Mucosa of descending colon (tissue), 3 donors: ENCODE data around the gene PSMD8. TPM values are rescaled to one million over a fixed set of nuclear protein-coding genes. Genes with fewer than 3 reads are reported as not detected.
A peak's percentile ranks its signal among the peaks of the same experiment; 100 is the strongest.

Experiments
- ATAC-seq: fragments of 200-7000 bp; cut with Tn5 transposase; one replicate; pipeline ENCODE4 v1.9.1; 2020; ENCODE audit warnings: mild to moderate bottlenecking, moderate library complexity
- DNase-seq, 3 donors: peaks; one replicate each; pipeline ENCODE4 v3.0.0-alpha.2; 2020
- H3K36me3 ChIP-seq: fragments of 200-600 bp; one replicate; pipeline ENCODE4 v1.8.0; 2021; ENCODE audit warnings: low read depth, mild to moderate bottlenecking
- H3K4me1 ChIP-seq: fragments of 200-600 bp; one replicate; pipeline ENCODE4 v1.8.0; 2021; ENCODE audit warnings: low read depth, mild to moderate bottlenecking
- H3K4me3 ChIP-seq: fragments of 200-600 bp; one replicate; pipeline ENCODE4 v1.8.0; 2021; ENCODE audit warnings: mild to moderate bottlenecking
- H3K9me3 ChIP-seq: fragments of 200-600 bp; one replicate; pipeline ENCODE4 v1.8.0; 2021; ENCODE audit warnings: mild to moderate bottlenecking
- intact Hi-C, 2 donors: fragments of 100-400 bp; cut with DNase I in 1 of 2; cut with micrococcal nuclease in 1 of 2; formaldehyde crosslinking; loops; one replicate each; pipeline versions ENCODE4 v1.11.0 to v1.11.1; 2022; cut with DNase I, micrococcal nuclease
- total RNA-seq, 3 donors: library from RNA; stranded (reverse); fragmentation: NEBNext Ultra II Directional in 2 of 3; extraction: Animal tissue kit (Norgen Biotek cat#: 25700) in 2 of 3; gene quantifications; one replicate each; pipeline versions ENCODE4 v1.2.1 to v1.2.4, GENCODE V29; 2021 to 2023
- TF ChIP-seq, protein P1 (sequence below): fragments of 200-600 bp; IDR thresholded peaks from one replicate; pipeline ENCODE4 v1.8.0; 2022; ENCODE audit warnings: antibody characterized with exemption, mild to moderate bottlenecking
- donor health status: DM: no; HTN: no; CAD: no; lungs with moderate emphysema.
- donor health status: DM: no; HTN: no; CAD: no.
- donor health status: DM: no; HTN: yes; CAD: no.

The PSMD8 gene
- total RNA-seq, 3 donors from 2014 or later = 121 to 144 (median 141) TPM

DNA sequence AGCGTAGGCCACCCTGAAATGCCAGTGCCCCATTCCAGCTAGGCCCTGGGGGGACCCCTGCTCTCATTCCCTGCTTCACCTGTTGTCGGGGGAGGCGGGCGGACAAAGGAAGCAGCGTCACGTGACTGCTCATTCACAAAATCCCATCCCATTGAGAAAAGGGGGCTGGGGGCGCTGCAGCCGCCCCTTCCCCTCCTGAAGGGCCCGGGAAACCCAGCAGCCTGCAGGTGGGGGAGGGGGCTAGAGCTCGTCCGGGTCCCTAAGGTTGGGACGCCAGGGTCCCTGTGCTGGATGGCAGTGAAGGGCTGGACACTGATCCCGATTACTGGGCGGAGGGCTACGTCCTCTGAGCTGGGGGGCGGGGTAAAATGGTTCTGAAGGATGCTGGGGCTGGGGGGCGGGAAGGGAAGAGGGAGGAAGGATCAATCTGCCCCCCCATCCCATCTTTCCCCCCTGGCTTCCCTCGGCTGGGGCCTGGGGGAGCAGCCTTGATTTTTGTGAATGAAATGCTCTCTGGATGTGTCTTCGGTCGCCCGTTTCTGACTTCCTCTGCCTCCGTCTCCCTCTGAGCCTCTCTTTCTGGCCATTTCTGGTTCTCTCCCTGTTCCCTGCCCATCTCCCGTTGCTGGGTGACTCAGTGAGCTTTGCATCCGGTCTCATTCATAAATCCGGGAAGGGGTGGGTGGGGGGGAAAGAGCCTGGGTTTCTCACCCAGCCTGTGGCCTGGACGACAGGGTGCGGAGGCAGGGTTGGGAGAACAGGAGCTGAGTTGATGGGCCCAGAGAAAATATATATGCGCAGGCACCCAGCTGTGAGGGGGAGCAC is 14.9 kb downstream of the PSMD8 start:
- Histone ChIP-seq H3K36me3 (no peaks in the 10 kb centered on the region), H3K4me1 (peaks cover 28% of the 10 kb centered on the region), H3K4me3 (no peak overlapping the region), H3K9me3 (no peaks in the 10 kb centered on the region)
- no peak for ATAC-seq
- intact Hi-C loops = no loop called here
- TF ChIP-seq, protein P1, sequence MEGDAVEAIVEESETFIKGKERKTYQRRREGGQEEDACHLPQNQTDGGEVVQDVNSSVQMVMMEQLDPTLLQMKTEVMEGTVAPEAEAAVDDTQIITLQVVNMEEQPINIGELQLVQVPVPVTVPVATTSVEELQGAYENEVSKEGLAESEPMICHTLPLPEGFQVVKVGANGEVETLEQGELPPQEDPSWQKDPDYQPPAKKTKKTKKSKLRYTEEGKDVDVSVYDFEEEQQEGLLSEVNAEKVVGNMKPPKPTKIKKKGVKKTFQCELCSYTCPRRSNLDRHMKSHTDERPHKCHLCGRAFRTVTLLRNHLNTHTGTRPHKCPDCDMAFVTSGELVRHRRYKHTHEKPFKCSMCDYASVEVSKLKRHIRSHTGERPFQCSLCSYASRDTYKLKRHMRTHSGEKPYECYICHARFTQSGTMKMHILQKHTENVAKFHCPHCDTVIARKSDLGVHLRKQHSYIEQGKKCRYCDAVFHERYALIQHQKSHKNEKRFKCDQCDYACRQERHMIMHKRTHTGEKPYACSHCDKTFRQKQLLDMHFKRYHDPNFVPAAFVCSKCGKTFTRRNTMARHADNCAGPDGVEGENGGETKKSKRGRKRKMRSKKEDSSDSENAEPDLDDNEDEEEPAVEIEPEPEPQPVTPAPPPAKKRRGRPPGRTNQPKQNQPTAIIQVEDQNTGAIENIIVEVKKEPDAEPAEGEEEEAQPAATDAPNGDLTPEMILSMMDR = no peak
- peak in 1 of 3 donors; percentile 12 for DNase-seq

DNA sequence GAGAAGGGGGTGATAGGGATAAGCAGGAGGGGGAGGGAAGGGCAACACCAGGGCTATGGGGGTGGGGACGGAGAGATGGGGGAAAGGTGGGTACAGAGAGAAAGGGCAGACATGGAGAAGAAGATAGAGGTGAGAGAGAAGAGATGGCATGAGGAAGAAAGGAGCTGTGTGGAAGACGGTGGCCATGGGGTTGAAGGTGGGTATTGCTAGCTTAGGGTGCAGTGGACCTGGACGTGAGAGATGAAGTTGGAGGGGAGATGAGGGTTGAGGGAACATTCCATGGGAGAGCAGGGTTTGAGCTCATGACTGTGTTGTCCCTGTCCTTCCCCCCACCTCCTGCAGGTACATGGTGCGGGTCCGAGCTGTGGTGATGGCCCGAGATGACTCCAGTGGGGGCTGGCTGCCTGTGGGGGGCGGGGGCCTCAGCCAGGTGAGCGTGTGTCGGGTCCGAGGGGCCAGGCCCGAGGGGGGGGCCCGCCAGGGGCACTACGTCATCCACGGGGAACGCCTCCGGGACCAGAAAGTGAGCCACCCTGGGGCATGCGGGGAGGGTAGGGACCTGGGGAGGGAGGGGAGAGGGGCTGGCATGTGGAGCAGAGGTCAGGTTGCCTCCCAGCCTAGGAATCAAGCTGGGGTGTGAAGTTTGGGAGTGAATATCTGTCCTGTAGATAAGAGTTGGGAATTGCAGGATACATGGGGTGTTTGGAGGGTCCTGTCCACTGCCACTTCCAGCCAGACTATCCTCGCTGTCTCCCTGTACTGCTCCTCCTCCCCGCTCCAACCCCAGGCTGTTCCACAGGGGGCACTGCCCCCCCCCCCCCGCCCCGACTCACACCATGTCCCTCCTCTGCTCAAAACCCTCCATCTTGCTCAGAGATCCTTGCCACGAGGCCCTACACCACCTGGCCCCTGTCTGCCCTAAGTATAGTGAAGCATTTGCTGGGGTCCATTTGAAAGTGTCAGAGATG is 15.9 kb downstream of the PSMD8 start:
- no peak for ATAC-seq
- intact Hi-C loops = no loop called here

DNA sequence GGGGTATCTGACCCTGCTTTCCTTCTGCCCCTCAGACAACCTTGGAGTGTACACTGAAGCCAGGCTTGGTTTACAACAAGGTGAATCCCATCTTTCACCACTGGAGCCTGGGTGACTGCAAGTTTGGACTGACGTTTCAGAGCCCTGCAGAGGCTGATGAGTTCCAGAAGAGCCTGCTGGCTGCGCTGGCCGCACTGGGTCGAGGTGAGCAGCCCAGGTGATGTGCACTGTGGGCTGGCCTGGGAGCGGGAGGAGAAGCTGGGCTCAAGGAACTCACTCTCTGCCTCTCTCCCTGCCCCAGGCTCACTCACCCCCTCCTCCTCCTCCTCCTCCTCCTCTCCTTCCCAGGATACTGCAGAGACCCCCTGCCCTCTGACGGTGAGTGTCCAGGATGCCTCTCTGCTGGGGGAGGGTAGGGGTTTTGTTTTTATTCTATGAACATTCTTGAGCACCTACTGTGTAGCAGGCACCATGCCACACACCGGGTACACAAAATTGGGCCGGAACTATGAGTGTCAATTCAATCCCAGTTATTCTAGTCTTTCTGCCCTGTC is 17.6 kb downstream of the PSMD8 start:
- Histone ChIP-seq H3K36me3 (no peaks in the 10 kb centered on the region), H3K4me1 (peaks cover 16% of the 10 kb centered on the region), H3K4me3 (no peak overlapping the region), H3K9me3 (no peaks in the 10 kb centered on the region)
- no peak for ATAC-seq
- intact Hi-C loops = no loop called here
- TF ChIP-seq, protein P1 = no peak
- DNase-seq = no peak

More for the DNA sequence above, 15.9 kb downstream of the PSMD8 start:
- no peak for DNase-seq
- H3K4me1 ChIP-seq = peaks cover 28% of the 10 kb centered on the region
- TF ChIP-seq, protein P1 = no peak
- H3K4me3 ChIP-seq = no peak overlapping the region
- no peaks in the 10 kb centered on the region for H3K9me3 ChIP-seq
- no peaks in the 10 kb centered on the region for H3K36me3 ChIP-seq

DNA sequence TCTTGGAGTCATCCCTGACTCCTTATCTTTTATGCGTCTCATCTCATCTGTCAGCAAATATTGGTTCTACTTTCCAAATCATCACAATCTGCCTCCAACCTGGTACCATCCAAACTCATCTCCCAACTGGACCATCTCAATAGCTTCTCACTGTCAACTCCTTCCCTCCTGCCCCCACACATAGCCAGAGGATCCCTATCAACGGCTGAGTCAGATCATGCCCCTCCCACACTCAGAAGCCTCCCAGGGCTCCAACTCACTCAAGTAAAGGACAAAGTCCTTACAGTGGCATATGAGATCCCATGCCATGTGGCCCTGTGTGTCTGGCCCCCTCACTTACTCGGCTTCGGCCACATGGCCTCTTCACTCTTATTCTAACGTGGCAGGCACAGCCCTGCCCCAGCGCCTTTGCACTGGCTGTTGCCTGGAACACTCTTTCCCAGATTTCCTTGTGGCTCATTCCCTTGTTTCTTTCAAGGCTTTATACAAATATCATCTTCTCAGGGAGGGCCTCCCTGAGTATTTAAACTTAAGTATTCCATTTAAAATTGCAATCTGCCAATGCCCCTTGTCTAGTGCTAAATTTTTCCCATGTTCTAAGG is 18.4 kb downstream of the PSMD8 start:
- TF ChIP-seq, protein P1 = no peak
- Histone ChIP-seq H3K36me3 (no peaks in the 10 kb centered on the region), H3K4me3 (no peak overlapping the region), H3K4me1 (peaks cover 8% of the 10 kb centered on the region), H3K9me3 (no peaks in the 10 kb centered on the region)
- intact Hi-C loops = no loop called here
- ATAC-seq (peak; percentile 48), DNase-seq (no peak)

DNA sequence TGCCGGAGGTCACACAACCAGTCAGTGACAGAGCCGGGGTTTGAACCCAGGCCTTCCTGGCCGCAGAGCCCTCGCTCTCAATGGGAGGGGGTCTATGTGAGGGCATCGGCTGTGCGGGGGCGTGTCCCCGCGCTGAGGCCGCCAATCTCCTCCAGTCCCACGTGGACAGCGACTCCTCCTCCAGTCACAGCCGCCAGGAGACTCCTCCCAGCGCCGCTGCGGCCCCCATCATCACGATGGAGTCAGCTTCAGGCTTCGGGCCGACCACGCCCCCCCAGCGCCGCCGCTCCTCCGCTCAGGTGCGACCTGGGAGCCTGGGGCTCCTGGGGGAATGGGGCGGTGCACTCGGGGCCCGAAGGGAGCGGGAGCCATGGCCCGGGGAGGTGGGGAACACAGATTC is 20.1 kb downstream of the PSMD8 start:
- intact Hi-C loops = no loop called here
- TF ChIP-seq, protein P1 = no peak
- H3K9me3 ChIP-seq = no peaks in the 10 kb centered on the region
- no peaks in the 10 kb centered on the region for H3K36me3 ChIP-seq
- H3K4me3 ChIP-seq = no peak overlapping the region
- no peaks in the 10 kb centered on the region for H3K4me1 ChIP-seq
- peak in 2 of 3 donors; percentile 53 to 68 for DNase-seq
- peak; percentile 27 for ATAC-seq
